ENCODE measurements around the gene TAC1. TPM values are rescaled to one million over a fixed set of nuclear protein-coding genes. Genes with fewer than 3 reads are reported as not detected.

Gene TAC1
- total and polyA plus RNA-seq, 7 experiments from 2014 or later, result not detected

DNA sequence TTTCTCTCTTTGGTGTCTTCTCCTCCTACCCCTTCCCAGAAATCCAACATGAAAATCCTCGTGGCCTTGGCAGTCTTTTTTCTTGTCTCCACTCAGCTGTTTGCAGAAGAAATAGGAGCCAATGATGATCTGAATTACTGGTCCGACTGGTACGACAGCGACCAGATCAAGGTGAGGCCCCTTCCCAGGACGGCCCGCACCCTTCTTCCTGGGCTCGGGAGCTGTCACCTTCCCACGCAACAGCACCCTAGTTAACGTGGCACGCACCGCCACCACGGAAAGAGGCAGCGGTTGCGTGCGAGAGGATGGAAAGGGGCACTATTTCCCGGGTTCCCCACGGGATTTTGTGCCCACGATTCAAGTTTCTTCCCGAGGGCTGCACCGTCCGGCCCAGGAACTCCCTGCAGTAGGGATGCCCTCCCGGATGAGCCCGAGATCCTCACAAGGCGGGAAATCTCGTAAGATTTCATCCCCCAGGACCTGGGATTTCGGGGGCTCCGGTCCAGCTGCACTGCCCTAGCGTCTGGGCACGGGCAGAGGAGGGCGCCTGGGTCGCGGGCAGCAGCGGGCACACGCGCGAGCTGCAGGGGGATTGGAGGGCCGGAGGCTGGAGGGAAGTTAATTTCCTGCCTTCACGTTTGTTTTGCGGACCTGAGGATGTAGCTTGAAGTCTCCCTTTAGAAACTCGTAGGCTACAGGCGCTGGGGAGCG lies 834 bp downstream of the TAC1 start:
- no peaks in the 10 kb centered on the region for H3K4me1 ChIP-seq (ENCODE audit: control insufficient read depth in 2 of 2, insufficient read depth in 2 of 2, low read length in 2 of 2)
- no peaks in the 10 kb centered on the region for H3K9me3 ChIP-seq (ENCODE audit: control insufficient read depth in 2 of 3, low read length in 3 of 3)
- Mint-ChIP-seq H3K4me3 (peak overlapping the region in 5 of 10 donors; percentile 2 to 65 (median 40)), H3K4me1 (peaks cover 6 to 32% (median 19%) of the 10 kb centered on the region in 7 donors), H3K36me3 (no peaks in the 10 kb centered on the region), H3K27ac (peak overlapping the region in 1 of 9 donors; percentile 9), H3K9me3 (peaks cover 0 to 6% (median 0%) of the 10 kb centered on the region in 11 donors), H3K27me3 (peaks cover 51 to 78% (median 72%) of the 10 kb centered on the region in 5 donors)
- no peaks in the 10 kb centered on the region for H3K36me3 ChIP-seq (ENCODE audit: control insufficient read depth in 2 of 3, insufficient read depth in 3 of 3, low read length in 3 of 3)
- DNase-seq (no peak), ATAC-seq (no peak)
- intact Hi-C loops (cut with micrococcal nuclease), result no loop called here
- H3K27ac ChIP-seq (ENCODE audit: low read depth, low read length), result no peak overlapping the region
- ChIA-PET POLR2A (no interaction called here), CTCF (no interaction called here)
- peaks cover 4 to 9% of the 10 kb centered on the region in 2 donors for H3K27me3 ChIP-seq (ENCODE audit: control insufficient read depth in 2 of 2, insufficient read depth in 2 of 2, low read length in 2 of 2)
- no peak overlapping the region for H3K4me3 ChIP-seq (ENCODE audit: low read length)

DNA sequence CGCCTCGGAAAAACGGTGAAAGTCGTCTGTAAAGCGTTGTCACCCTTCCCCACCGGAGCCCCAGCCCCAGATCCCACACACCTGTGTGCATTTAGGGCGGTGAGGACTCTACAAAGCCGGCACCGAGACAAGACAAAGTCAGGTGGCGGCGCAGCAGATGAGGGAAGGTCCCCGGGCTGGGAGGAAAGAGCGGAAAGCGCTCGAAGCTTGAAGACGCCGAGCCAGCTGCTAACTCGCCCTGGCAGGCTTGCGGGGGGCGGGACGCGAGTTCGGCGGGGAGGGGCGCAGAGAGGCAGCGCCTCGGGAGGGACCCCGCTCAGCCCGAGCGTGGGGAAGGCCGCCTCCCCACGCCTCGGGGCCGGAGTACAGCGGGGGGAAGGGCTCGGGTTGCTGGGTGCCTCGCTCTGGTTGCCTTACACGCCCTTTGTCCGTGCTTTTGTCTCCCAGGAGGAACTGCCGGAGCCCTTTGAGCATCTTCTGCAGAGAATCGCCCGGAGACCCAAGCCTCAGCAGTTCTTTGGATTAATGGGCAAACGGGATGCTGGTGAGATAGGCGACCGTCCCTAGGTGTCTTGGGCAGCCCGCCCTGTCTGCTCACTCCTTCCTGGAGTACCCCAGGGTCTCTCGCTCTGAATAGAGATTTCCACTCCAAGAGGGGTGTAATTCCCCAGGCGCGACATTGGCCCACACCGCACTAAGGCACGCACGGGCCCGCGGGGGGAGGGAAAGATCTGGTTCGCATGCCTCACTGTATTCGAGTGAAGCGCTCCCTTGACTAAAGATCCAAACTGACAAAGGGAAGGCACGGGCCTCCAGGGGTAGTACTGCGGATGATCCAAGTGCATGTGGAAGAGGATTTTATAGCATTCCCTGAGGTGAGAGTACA lies 1.6 kb downstream of the TAC1 start:
- peak overlapping the region in 1 of 9 donors; percentile 27 for H3K27ac Mint-ChIP-seq
- no peak for DNase-seq
- H3K27ac ChIP-seq (ENCODE audit: low read depth, low read length), result no peak overlapping the region
- peaks cover 4 to 9% of the 10 kb centered on the region in 2 donors for H3K27me3 ChIP-seq (ENCODE audit: control insufficient read depth in 2 of 2, insufficient read depth in 2 of 2, low read length in 2 of 2)
- peak overlapping the region in 5 of 10 donors; percentile 2 to 65 (median 40) for H3K4me3 Mint-ChIP-seq
- no peaks in the 10 kb centered on the region for H3K36me3 ChIP-seq (ENCODE audit: control insufficient read depth in 2 of 3, insufficient read depth in 3 of 3, low read length in 3 of 3)
- ATAC-seq, result no peak
- peaks cover 52 to 76% (median 74%) of the 10 kb centered on the region in 5 donors for H3K27me3 Mint-ChIP-seq
- intact Hi-C loops (cut with micrococcal nuclease), result no loop called here
- peaks cover 6 to 32% (median 19%) of the 10 kb centered on the region in 7 donors for H3K4me1 Mint-ChIP-seq
- peaks cover 0 to 6% (median 0%) of the 10 kb centered on the region in 11 donors for H3K9me3 Mint-ChIP-seq
- H3K9me3 ChIP-seq (ENCODE audit: control insufficient read depth in 2 of 3, low read length in 3 of 3), result no peaks in the 10 kb centered on the region
- no peaks in the 10 kb centered on the region for H3K4me1 ChIP-seq (ENCODE audit: control insufficient read depth in 2 of 2, insufficient read depth in 2 of 2, low read length in 2 of 2)
- ChIA-PET POLR2A (no interaction called here), CTCF (no interaction called here)
- no peaks in the 10 kb centered on the region for H3K36me3 Mint-ChIP-seq
- H3K4me3 ChIP-seq (ENCODE audit: low read length), result no peak overlapping the region

GRCh38 chr7:97734255-97734654 lies 2.4 kb downstream of the TAC1 start:
- peaks cover 4 to 9% of the 10 kb centered on the region in 2 donors for H3K27me3 ChIP-seq (ENCODE audit: control insufficient read depth in 2 of 2, insufficient read depth in 2 of 2, low read length in 2 of 2)
- no peak overlapping the region for H3K27ac Mint-ChIP-seq
- intact Hi-C loops (cut with micrococcal nuclease), result no loop called here

GRCh38 chr7:97735075-97735474 lies 3.2 kb downstream of the TAC1 start:
- Mint-ChIP-seq H3K4me3 (no peak overlapping the region), H3K27ac (no peak overlapping the region), H3K36me3 (no peaks in the 10 kb centered on the region), H3K9me3 (peaks cover 0 to 6% (median 0%) of the 10 kb centered on the region in 11 donors), H3K4me1 (peaks cover 6 to 32% (median 19%) of the 10 kb centered on the region in 7 donors), H3K27me3 (peaks cover 47 to 71% (median 64%) of the 10 kb centered on the region in 5 donors)
- ATAC-seq (no peak), DNase-seq (no peak)
- no peaks in the 10 kb centered on the region for H3K36me3 ChIP-seq (ENCODE audit: control insufficient read depth in 2 of 3, insufficient read depth in 3 of 3, low read length in 3 of 3)
- H3K27ac ChIP-seq (ENCODE audit: low read depth, low read length), result no peak overlapping the region
- no peaks in the 10 kb centered on the region for H3K4me1 ChIP-seq (ENCODE audit: control insufficient read depth in 2 of 2, insufficient read depth in 2 of 2, low read length in 2 of 2)
- peaks cover 2 to 9% of the 10 kb centered on the region in 2 donors for H3K27me3 ChIP-seq (ENCODE audit: control insufficient read depth in 2 of 2, insufficient read depth in 2 of 2, low read length in 2 of 2)
- H3K9me3 ChIP-seq (ENCODE audit: control insufficient read depth in 2 of 3, low read length in 3 of 3), result no peaks in the 10 kb centered on the region
- no peak overlapping the region for H3K4me3 ChIP-seq (ENCODE audit: low read length)
- ChIA-PET CTCF (no interaction called here), POLR2A (no interaction called here)
- intact Hi-C loops (cut with micrococcal nuclease), result no loop called here

More at GRCh38 chr7:97734255-97734654, 2.4 kb downstream of the TAC1 start:
- ChIA-PET POLR2A (no interaction called here), CTCF (no interaction called here)
- H3K4me1 ChIP-seq (ENCODE audit: control insufficient read depth in 2 of 2, insufficient read depth in 2 of 2, low read length in 2 of 2), result no peaks in the 10 kb centered on the region
- ATAC-seq (no peak), DNase-seq (no peak)
- no peak overlapping the region for H3K27ac ChIP-seq (ENCODE audit: low read depth, low read length)
- Mint-ChIP-seq H3K27me3 (peaks cover 54 to 73% (median 72%) of the 10 kb centered on the region in 5 donors), H3K9me3 (peaks cover 0 to 6% (median 0%) of the 10 kb centered on the region in 11 donors), H3K4me3 (peak overlapping the region in 2 of 10 donors; percentile 2 to 22), H3K36me3 (no peaks in the 10 kb centered on the region), H3K4me1 (peaks cover 6 to 32% (median 19%) of the 10 kb centered on the region in 7 donors)
- H3K4me3 ChIP-seq (ENCODE audit: low read length), result no peak overlapping the region
- no peaks in the 10 kb centered on the region for H3K9me3 ChIP-seq (ENCODE audit: control insufficient read depth in 2 of 3, low read length in 3 of 3)
- no peaks in the 10 kb centered on the region for H3K36me3 ChIP-seq (ENCODE audit: control insufficient read depth in 2 of 3, insufficient read depth in 3 of 3, low read length in 3 of 3)

GRCh38 chr7:97748482-97748881 lies 16.6 kb downstream of the TAC1 start:
- POLR2A ChIA-PET, result no interaction called here
- ATAC-seq, result no peak
- no peaks in the 10 kb centered on the region for H3K27me3 ChIP-seq (ENCODE audit: control insufficient read depth in 2 of 2, insufficient read depth in 2 of 2, low read length in 2 of 2)

GRCh38 chr7:97751566-97751965 lies 19.7 kb downstream of the TAC1 start:
- H3K27me3 Mint-ChIP-seq, result peaks cover 0 to 13% (median 4%) of the 10 kb centered on the region in 5 donors
- H3K36me3 ChIP-seq (ENCODE audit: control insufficient read depth in 2 of 3, insufficient read depth in 3 of 3, low read length in 3 of 3), result no peaks in the 10 kb centered on the region
- intact Hi-C loops (cut with micrococcal nuclease), result no loop called here
- ATAC-seq, result no peak
- no peak overlapping the region for H3K4me3 ChIP-seq (ENCODE audit: low read length)
- H3K27ac Mint-ChIP-seq, result no peak overlapping the region
- no peaks in the 10 kb centered on the region for H3K9me3 ChIP-seq (ENCODE audit: control insufficient read depth in 2 of 3, low read length in 3 of 3)
- peaks cover 0 to 10% (median 0%) of the 10 kb centered on the region in 11 donors for H3K9me3 Mint-ChIP-seq
- no peak for DNase-seq
- H3K4me1 ChIP-seq (ENCODE audit: control insufficient read depth in 2 of 2, insufficient read depth in 2 of 2, low read length in 2 of 2), result no peaks in the 10 kb centered on the region
- H3K27ac ChIP-seq (ENCODE audit: low read depth, low read length), result no peak overlapping the region
- H3K36me3 Mint-ChIP-seq, result no peaks in the 10 kb centered on the region
- POLR2A ChIA-PET, result no interaction called here
- CTCF ChIA-PET, result no interaction called here
- H3K4me3 Mint-ChIP-seq, result no peak overlapping the region
- H3K27me3 ChIP-seq (ENCODE audit: control insufficient read depth in 2 of 2, insufficient read depth in 2 of 2, low read length in 2 of 2), result no peaks in the 10 kb centered on the region
- peaks cover 0 to 1% (median 0%) of the 10 kb centered on the region in 7 donors for H3K4me1 Mint-ChIP-seq

More at GRCh38 chr7:97748482-97748881, 16.6 kb downstream of the TAC1 start:
- no peaks in the 10 kb centered on the region for H3K36me3 ChIP-seq (ENCODE audit: control insufficient read depth in 2 of 3, insufficient read depth in 3 of 3, low read length in 3 of 3)
- H3K4me3 Mint-ChIP-seq, result no peak overlapping the region
- DNase-seq, result no peak
- H3K36me3 Mint-ChIP-seq, result peaks cover 0 to 4% (median 0%) of the 10 kb centered on the region in 5 donors
- intact Hi-C loops (cut with micrococcal nuclease), result no loop called here
- no peak overlapping the region for H3K4me3 ChIP-seq (ENCODE audit: low read length)
- H3K27me3 Mint-ChIP-seq, result peaks cover 2 to 22% (median 14%) of the 10 kb centered on the region in 5 donors
- H3K27ac Mint-ChIP-seq, result no peak overlapping the region
- no peaks in the 10 kb centered on the region for H3K9me3 ChIP-seq (ENCODE audit: control insufficient read depth in 2 of 3, low read length in 3 of 3)
- CTCF ChIA-PET, result interaction anchor here (0.6 kb wide), 1 partner anchor 25 kb away, joined by 3 read pairs; no protein-coding TSS in a partner anchor
- H3K9me3 Mint-ChIP-seq, result peaks cover 0 to 21% (median 0%) of the 10 kb centered on the region in 11 donors
- H3K4me1 Mint-ChIP-seq, result peaks cover 0 to 1% (median 0%) of the 10 kb centered on the region in 7 donors
- H3K27ac ChIP-seq (ENCODE audit: low read depth, low read length), result no peak overlapping the region
- no peaks in the 10 kb centered on the region for H3K4me1 ChIP-seq (ENCODE audit: control insufficient read depth in 2 of 2, insufficient read depth in 2 of 2, low read length in 2 of 2)

Measured in naive thymus-derived CD4-positive, alpha-beta T cell (primary cell).